ENCODE data around the gene GLS. TPM values are rescaled to one million over a fixed set of nuclear protein-coding genes. Genes with fewer than 3 reads are reported as not detected.
A peak's percentile ranks its signal among the peaks of the same experiment; 100 is the strongest.

Gene GLS
- total RNA-seq, 1 donor = 588 TPM

GRCh38 chr2:190843890-190844699 is 36.5 kb upstream of the GLS start:
- peak overlapping the region; percentile 48 for H3K27ac ChIP-seq (ENCODE audit: low read depth, low read length)
- peaks cover 55% of the 10 kb centered on the region for H3K4me1 ChIP-seq (ENCODE audit: insufficient read depth, low read length)
- no peak overlapping the region for H2AFZ ChIP-seq (ENCODE audit: low read length)
- no peak for TF ChIP-seq CTCF (IDR thresholded peaks at IDR 0.05; ENCODE audit: extremely low read depth, low read depth, low read length)
- H4K20me1 ChIP-seq (ENCODE audit: insufficient read depth, low read length) = no peaks in the 10 kb centered on the region
- no peaks in the 10 kb centered on the region for H3K27me3 ChIP-seq (ENCODE audit: insufficient read depth, low read length)
- H3K36me3 ChIP-seq (ENCODE audit: insufficient read depth, low read length) = no peaks in the 10 kb centered on the region
- H3K79me2 ChIP-seq (ENCODE audit: insufficient read depth, low read length) = no peaks in the 10 kb centered on the region
- H3K9me3 ChIP-seq (ENCODE audit: low read depth, low read length) = no peaks in the 10 kb centered on the region
- peak; percentile 80 for DNase-seq (ENCODE audit: insufficient read length, low spot score, missing footprints)
- no peak overlapping the region for H3K4me3 ChIP-seq (ENCODE audit: insufficient read depth, low read length)
- H3K4me2 ChIP-seq (ENCODE audit: insufficient read depth, low read length) = no peak overlapping the region

GRCh38 chr2:190844700-190845401 is 35.8 kb upstream of the GLS start:
- H3K36me3 ChIP-seq (ENCODE audit: insufficient read depth, low read length) = no peaks in the 10 kb centered on the region
- peaks cover 58% of the 10 kb centered on the region for H3K4me1 ChIP-seq (ENCODE audit: insufficient read depth, low read length)
- H4K20me1 ChIP-seq (ENCODE audit: insufficient read depth, low read length) = no peaks in the 10 kb centered on the region
- no peak for TF ChIP-seq CTCF (IDR thresholded peaks at IDR 0.05; ENCODE audit: extremely low read depth, low read depth, low read length)
- H3K79me2 ChIP-seq (ENCODE audit: insufficient read depth, low read length) = no peaks in the 10 kb centered on the region
- H3K4me2 ChIP-seq (ENCODE audit: insufficient read depth, low read length) = no peak overlapping the region
- no peak for DNase-seq (ENCODE audit: insufficient read length, low spot score, missing footprints)
- no peaks in the 10 kb centered on the region for H3K9me3 ChIP-seq (ENCODE audit: low read depth, low read length)
- H3K4me3 ChIP-seq (ENCODE audit: insufficient read depth, low read length) = no peak overlapping the region
- H3K27me3 ChIP-seq (ENCODE audit: insufficient read depth, low read length) = no peaks in the 10 kb centered on the region
- no peak overlapping the region for H2AFZ ChIP-seq (ENCODE audit: low read length)
- H3K27ac ChIP-seq (ENCODE audit: low read depth, low read length) = peak overlapping the region; percentile 48

GRCh38 chr2:190846746-190847145 is 33.9 kb upstream of the GLS start:
- H3K79me2 ChIP-seq (ENCODE audit: insufficient read depth, low read length) = peaks cover 2% of the 10 kb centered on the region

More at GRCh38 chr2:190846746-190847145, 33.9 kb upstream of the GLS start:
- Histone ChIP-seq H3K27ac (ENCODE audit: low read depth, low read length) (no peak overlapping the region), H3K36me3 (ENCODE audit: insufficient read depth, low read length) (no peaks in the 10 kb centered on the region), H4K20me1 (ENCODE audit: insufficient read depth, low read length) (no peaks in the 10 kb centered on the region), H3K27me3 (ENCODE audit: insufficient read depth, low read length) (no peaks in the 10 kb centered on the region), H3K4me2 (ENCODE audit: insufficient read depth, low read length) (peak overlapping the region; percentile 46), H2AFZ (ENCODE audit: low read length) (no peak overlapping the region), H3K4me1 (ENCODE audit: insufficient read depth, low read length) (peaks cover 50% of the 10 kb centered on the region), H3K9me3 (ENCODE audit: low read depth, low read length) (no peaks in the 10 kb centered on the region), H3K4me3 (ENCODE audit: insufficient read depth, low read length) (no peak overlapping the region)
- no peak for TF ChIP-seq CTCF (IDR thresholded peaks at IDR 0.05; ENCODE audit: extremely low read depth, low read depth, low read length)
- DNase-seq (ENCODE audit: insufficient read length, low spot score, missing footprints) = no peak

All from osteoblast (primary cell).